Measurements from ENCODE around the gene DGKB.

DNA sequence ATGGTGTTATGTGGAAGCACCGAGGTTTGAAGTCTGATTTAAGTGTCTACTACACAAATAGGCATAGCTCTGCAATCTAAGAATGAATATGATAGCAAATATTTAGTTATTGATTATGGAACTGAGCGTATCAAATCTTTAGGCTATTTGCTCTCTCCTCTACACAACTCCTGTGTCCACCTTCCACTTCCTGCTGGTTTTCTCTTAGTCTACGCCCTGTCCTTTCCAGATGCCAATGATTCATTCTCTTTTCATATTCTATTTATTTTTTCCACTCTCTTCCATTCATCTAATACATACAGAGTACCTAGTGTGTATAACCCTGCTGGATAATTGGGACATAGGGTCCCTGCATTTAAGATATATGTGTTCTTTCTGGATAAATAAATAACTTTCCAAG, 83.7 kb downstream of the DGKB start:
- TF ChIP-seq, protein P1, sequence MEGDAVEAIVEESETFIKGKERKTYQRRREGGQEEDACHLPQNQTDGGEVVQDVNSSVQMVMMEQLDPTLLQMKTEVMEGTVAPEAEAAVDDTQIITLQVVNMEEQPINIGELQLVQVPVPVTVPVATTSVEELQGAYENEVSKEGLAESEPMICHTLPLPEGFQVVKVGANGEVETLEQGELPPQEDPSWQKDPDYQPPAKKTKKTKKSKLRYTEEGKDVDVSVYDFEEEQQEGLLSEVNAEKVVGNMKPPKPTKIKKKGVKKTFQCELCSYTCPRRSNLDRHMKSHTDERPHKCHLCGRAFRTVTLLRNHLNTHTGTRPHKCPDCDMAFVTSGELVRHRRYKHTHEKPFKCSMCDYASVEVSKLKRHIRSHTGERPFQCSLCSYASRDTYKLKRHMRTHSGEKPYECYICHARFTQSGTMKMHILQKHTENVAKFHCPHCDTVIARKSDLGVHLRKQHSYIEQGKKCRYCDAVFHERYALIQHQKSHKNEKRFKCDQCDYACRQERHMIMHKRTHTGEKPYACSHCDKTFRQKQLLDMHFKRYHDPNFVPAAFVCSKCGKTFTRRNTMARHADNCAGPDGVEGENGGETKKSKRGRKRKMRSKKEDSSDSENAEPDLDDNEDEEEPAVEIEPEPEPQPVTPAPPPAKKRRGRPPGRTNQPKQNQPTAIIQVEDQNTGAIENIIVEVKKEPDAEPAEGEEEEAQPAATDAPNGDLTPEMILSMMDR (IDR thresholded peaks at IDR 0.05): no peak
- TF ChIP-seq EP300 (IDR thresholded peaks at IDR 0.05): no peak

All from stomach (tissue), 4 donors.